Measurements from ENCODE around the gene CTNNA1. TPM values are rescaled to one million over a fixed set of nuclear protein-coding genes. Genes with fewer than 3 reads are reported as not detected.

The CTNNA1 gene
- total RNA-seq, 1 donor from 2014 or later: 304 TPM

GRCh38 chr5:138820695-138821094, 67.5 kb downstream of the CTNNA1 start:
- Histone ChIP-seq H3K4me3 (no peak overlapping the region), H3K9me3 (no peaks in the 10 kb centered on the region), H3K27me3 (no peaks in the 10 kb centered on the region), H3K36me3 (peaks cover 0 to 5% of the 10 kb centered on the region in 2 donors), H3K4me1 (peaks cover 36% of the 10 kb centered on the region), H3K27ac (no peak overlapping the region)
- TF ChIP-seq POLR2AphosphoS5 (IDR thresholded peaks at IDR 0.05; ENCODE audit: insufficient read depth in 1 of 2, low read depth in 1 of 2) (no peak), POLR2A (IDR thresholded peaks at IDR 0.05) (no peak)
- TF ChIP-seq, protein P1, sequence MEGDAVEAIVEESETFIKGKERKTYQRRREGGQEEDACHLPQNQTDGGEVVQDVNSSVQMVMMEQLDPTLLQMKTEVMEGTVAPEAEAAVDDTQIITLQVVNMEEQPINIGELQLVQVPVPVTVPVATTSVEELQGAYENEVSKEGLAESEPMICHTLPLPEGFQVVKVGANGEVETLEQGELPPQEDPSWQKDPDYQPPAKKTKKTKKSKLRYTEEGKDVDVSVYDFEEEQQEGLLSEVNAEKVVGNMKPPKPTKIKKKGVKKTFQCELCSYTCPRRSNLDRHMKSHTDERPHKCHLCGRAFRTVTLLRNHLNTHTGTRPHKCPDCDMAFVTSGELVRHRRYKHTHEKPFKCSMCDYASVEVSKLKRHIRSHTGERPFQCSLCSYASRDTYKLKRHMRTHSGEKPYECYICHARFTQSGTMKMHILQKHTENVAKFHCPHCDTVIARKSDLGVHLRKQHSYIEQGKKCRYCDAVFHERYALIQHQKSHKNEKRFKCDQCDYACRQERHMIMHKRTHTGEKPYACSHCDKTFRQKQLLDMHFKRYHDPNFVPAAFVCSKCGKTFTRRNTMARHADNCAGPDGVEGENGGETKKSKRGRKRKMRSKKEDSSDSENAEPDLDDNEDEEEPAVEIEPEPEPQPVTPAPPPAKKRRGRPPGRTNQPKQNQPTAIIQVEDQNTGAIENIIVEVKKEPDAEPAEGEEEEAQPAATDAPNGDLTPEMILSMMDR (IDR thresholded peaks at IDR 0.05): no peak
- intact Hi-C loops (cut with DNase I): no loop called here
- no peak for DNase-seq (ENCODE audit: extremely low spot score in 2 of 2)

GRCh38 chr5:138824516-138824915, 71.3 kb downstream of the CTNNA1 start:
- Histone ChIP-seq H3K27ac (peak overlapping the region; percentile 47), H3K36me3 (peaks cover 0 to 23% of the 10 kb centered on the region in 2 donors)

GRCh38 chr5:138824924-138825863, 72.0 kb downstream of the CTNNA1 start:
- Histone ChIP-seq H3K27ac (peak overlapping the region; percentile 47), H3K4me3 (no peak overlapping the region), H3K27me3 (no peaks in the 10 kb centered on the region), H3K9me3 (no peaks in the 10 kb centered on the region), H3K36me3 (peaks cover 0 to 23% of the 10 kb centered on the region in 2 donors), H3K4me1 (peaks cover 23% of the 10 kb centered on the region)
- no peak for TF ChIP-seq POLR2A (IDR thresholded peaks at IDR 0.05)
- TF ChIP-seq, protein P1 (IDR thresholded peaks at IDR 0.05): peak in 2 of 3 experiments; percentile 30
- no peak for DNase-seq (ENCODE audit: extremely low spot score in 2 of 2)
- intact Hi-C loops (cut with DNase I): no loop called here

More at GRCh38 chr5:138824516-138824915, 71.3 kb downstream of the CTNNA1 start:
- no peak for DNase-seq (ENCODE audit: extremely low spot score in 2 of 2)
- Histone ChIP-seq H3K4me3 (no peak overlapping the region), H3K4me1 (peaks cover 30% of the 10 kb centered on the region), H3K9me3 (no peaks in the 10 kb centered on the region), H3K27me3 (no peaks in the 10 kb centered on the region)
- TF ChIP-seq POLR2A (IDR thresholded peaks at IDR 0.05) (no peak), POLR2AphosphoS5 (IDR thresholded peaks at IDR 0.05; ENCODE audit: insufficient read depth in 1 of 2, low read depth in 1 of 2) (no peak)
- TF ChIP-seq, protein P1 (IDR thresholded peaks at IDR 0.05): no peak
- intact Hi-C loops (cut with DNase I): no loop called here

DNA sequence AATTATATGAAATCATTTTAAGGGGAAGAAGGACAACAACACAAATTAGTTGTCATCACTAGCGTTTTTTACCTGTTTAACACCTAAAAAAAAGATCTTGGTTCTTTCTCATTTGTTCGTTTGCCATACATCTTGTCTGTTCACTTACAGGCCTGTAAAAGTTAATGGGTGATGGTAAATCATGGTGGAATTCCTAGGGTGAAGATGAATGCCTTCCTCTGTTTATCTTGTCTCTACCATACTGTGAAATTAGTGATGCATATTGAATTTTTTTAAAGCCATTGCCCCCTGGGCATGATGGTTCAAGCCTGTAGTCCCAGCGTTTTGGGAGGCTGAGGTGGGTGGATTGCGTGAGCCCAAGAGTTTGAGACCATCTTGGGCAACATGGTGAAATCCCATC, 75.3 kb downstream of the CTNNA1 start:
- no peaks in the 10 kb centered on the region for H3K27me3 ChIP-seq
- no peak overlapping the region for H3K4me3 ChIP-seq
- H3K36me3 ChIP-seq: peaks cover 0 to 23% of the 10 kb centered on the region in 2 donors
- H3K4me1 ChIP-seq: peaks cover 44% of the 10 kb centered on the region
- H3K27ac ChIP-seq: no peak overlapping the region
- intact Hi-C loops (cut with DNase I): no loop called here
- no peaks in the 10 kb centered on the region for H3K9me3 ChIP-seq
- no peak for TF ChIP-seq POLR2AphosphoS5 (IDR thresholded peaks at IDR 0.05; ENCODE audit: insufficient read depth in 1 of 2, low read depth in 1 of 2)
- TF ChIP-seq, protein P1 (IDR thresholded peaks at IDR 0.05): no peak
- no peak for TF ChIP-seq POLR2A (IDR thresholded peaks at IDR 0.05)
- no peak for DNase-seq (ENCODE audit: extremely low spot score in 2 of 2)

- H3K27me3 ChIP-seq: no peaks in the 10 kb centered on the region
- no peak overlapping the region for H3K27ac ChIP-seq
- peaks cover 40% of the 10 kb centered on the region for H3K4me1 ChIP-seq
- H3K4me3 ChIP-seq: no peak overlapping the region
- peaks cover 0 to 23% of the 10 kb centered on the region in 2 donors for H3K36me3 ChIP-seq
- DNase-seq (ENCODE audit: extremely low spot score in 2 of 2): no peak
- no peak for TF ChIP-seq POLR2A (IDR thresholded peaks at IDR 0.05)
- no peak for TF ChIP-seq POLR2AphosphoS5 (IDR thresholded peaks at IDR 0.05; ENCODE audit: insufficient read depth in 1 of 2, low read depth in 1 of 2)
- TF ChIP-seq, protein P1 (IDR thresholded peaks at IDR 0.05): no peak
- H3K9me3 ChIP-seq: no peaks in the 10 kb centered on the region
- intact Hi-C loops (cut with DNase I): no loop called here
Observed at GRCh38 chr5:138829341-138829740, 76.1 kb downstream of the CTNNA1 start.
